IPS DF 19.7 (cell line): Measurements from ENCODE around the gene LIN54.
"Not testable (repeated sequence)": the region's sequence is repeated elsewhere in the genome, so short reads cannot be mapped to it uniquely, and the experiment has no call there.

Experiments used
- DNase-seq: peaks from one replicate; pipeline ENCODE4 v3.0.0-alpha.2; 2013; ENCODE audit warnings: low read depth, low spot score

LIN54 gene

DNA sequence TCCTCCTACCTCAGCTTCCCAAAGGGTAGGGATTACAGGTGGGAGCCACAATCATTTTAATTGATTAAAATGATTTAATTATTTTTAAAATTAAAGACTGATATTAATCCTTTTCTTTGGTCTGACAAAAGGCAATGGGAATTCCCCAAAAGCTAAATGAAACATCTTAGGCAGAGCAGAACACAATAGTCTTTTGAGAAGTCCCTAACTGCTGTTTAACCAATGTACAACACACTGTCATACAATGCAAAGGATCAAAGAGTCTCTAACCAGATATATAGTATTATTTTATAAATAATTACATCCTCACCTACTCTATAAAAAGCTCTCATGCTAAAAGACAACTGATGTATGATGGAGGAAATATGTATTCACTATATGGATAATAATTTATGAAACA, 63.1 kb downstream of the LIN54 start:
- DNase-seq, result no peak

DNA sequence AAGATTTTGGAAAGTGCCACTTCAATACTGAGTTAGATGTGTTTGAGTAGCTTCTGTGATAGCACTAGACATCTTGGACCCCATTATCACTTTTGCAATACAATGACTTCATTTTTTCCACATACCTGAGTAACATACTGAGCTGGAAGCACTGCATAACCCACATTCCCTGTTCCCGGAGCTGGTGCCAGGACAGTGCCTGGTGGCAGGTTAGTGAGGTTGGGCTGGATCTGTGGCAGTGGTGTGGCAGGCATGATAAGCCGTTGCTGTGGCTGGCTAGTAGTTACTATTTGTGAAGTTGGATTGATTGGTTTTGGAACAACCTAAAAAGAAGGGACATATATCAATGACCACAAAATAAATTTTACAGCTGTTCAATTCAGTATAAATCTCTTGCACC, 71.2 kb downstream of the LIN54 start:
- DNase-seq, result no peak

DNA sequence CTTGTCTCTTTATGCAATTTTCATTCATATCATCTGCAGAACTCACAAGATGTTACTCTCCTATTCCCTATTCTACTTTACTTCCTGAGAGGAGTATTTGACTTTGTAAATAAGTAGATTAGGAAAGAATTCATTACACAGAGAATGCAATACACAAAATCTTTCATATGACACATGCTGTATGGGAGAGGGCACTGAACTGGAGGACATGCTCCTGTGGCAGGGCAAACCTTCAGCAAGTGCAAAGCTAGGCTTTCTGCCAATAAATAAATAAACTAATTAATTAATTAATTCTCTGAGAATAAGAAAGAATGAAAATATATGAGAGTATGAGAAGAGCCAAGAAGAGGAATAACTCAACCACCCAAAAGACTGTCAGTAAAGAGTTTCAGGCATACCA, 76.2 kb downstream of the LIN54 start:
- no peak for DNase-seq

DNA sequence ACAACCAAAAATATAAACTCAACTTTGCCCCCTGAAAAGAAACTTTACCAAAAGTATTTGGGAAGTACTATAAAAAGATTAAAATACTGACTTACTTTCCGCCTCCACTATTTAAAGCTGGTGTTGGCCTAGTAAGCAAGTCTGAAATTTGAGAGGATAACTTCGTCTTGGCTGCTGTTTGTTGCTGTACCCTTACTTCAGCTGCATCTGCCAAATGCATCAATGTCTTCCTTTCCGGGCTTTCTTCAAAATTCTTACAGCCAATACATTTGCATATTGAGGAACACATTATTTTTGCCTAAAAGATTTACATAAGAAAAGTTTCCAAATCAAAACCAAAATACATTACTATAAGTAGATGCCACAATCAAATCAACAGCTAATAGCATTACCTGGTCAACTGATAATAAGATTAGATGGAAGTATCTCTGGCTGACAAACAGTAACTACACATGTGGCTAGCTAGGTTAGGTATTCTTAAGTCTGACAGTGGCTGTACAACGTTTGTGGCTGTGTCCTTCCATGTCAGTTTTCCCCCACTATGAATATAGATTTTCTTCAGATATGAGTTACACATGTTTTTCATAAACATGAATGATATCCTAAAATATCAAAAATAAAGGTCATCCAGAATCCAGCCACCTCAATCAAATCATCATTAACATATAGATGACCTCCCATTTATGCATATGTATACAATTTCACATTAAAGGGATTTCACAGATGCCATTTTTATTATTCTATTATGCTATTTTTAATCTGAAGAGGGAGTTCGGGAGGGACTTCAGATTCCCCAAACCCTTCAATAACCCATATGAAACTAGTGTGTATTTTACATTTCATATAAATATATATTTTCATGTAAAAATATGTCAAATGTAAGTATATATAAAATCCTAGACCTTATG, 79.5 kb downstream of the LIN54 start:
- no peak for DNase-seq

DNA sequence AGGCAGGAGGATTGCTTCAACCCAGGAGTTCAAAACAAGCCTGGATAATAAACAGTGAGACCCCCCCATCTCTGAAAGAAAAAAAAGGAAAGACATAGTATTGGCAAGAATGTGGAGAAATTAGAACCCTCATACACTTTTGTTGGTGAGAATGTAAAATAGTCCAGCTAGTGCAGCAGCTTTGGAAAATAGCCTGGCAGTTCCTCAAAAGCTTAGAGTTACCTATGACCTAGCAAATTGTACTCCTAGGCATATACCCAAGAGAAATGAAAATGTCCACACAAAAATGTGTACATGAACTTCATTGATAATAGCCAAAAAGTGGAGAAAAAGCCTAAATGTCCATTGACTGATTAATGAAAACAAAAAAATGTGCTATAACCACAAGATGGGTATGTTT, 88.8 kb downstream of the LIN54 start:
- DNase-seq, result no peak

DNA sequence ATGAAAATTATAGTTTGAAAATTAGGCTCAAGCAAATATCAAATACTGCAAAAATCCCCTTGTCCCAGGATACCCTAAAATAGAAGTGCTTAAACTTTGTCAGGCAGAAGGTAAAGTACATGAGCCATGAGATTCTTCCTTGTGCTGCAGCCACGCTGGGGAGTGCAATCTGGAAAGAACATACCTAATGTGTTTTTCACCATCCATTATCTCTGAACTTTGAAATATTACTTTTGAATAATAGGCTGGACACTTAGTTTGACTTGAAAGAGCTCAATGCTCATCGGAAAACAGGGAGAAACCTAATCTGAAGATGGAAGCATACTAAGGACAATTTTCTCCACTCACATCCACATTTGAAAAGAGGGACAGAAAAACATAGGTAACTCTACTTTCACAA, 91.2 kb downstream of the LIN54 start:
- DNase-seq, result no peak

DNA sequence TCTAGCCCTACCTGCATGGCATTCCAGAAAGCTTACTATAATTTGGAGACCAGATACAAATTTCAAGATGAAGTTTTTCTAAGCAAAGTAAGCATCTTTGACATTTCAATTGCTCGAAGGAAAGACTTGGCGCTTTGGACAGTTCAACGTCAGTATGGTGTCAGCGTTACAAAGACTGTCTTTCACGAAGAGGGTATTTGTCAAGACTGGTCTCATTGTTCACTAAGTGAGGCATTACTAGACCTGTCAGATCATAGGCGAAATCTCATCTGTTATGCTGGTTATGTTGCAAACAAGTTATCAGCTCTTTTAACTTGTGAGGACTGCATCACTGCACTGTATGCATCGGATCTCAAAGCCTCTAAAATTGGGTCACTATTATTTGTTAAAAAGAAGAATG, 92.5 kb downstream of the LIN54 start:
- DNase-seq, result no peak

DNA sequence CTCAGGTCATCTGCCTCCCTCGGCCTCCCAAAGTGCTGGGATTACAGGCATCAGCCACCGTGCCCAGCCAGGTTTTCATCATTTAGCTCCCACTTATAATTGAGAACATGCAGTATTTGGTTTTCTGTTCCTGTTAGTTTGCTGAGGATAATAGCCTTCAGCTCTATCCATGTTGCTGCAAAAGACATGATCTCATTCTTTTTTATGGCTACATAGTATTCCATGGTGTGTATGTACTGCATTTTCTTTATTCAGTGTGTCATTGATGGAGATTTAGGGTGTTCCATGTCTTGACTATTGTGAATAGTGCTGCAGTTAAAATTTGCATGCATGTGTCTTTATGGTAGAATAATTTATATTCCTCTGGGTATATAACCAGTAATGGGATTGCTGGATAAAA, 96.7 kb downstream of the LIN54 start:
- not testable (repeated sequence) for DNase-seq

DNA sequence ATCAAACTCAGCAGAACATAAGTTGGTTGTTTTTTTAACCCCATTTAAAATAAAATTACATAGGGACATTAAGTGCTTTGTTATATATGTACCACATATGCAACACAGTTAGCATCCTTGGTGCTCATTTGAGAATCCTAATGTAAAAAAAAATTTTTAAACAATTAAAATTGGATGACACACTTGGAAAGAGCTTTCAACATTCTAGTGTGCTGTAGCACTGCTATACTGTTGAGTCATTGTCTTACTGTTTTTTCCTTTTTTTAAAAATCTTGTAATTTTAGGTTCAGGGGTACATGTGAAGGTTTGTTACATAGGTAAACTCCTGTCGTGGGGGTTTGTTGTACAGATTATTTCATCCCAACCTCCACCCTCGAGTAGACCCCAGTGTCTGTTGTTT, 97.3 kb downstream of the LIN54 start:
- no peak for DNase-seq

DNA sequence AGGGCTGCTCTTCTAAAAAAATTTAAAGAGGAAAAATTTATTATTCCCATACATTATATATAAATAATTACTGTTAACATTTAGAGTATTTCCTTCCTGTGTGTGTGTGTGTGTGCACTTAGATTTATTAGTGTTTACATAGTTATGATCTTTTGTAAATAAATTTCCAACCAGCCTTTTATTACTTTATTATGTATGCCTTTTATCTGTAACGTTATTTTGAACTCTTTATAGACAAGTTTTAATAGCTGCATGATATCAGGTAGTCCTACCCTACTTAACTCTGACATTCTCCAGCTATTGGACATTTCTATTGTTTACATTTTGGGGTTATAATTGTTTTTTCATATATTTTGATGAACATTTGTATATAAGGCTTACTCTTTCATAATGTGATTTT, 101.3 kb downstream of the LIN54 start:
- no peak for DNase-seq

DNA sequence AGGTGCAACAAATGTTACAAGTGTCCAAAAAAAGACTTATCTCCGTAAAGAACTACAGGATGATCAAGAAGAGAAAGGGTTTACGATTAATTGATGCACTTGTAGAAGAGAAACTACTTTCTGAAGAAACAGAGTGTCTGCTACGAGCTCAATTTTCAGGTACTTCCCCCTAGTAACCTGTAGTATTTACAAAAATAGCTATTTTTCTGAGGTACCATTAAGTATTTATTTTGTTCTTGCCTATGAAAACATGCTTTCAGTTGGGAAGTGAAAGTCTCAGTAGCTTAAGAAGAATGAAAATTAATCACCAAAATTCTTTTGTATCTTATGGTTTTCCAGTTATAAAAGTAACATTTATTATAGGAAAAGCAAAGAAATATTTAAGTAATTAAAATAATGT, 104.2 kb downstream of the LIN54 start:
- no peak for DNase-seq

DNA sequence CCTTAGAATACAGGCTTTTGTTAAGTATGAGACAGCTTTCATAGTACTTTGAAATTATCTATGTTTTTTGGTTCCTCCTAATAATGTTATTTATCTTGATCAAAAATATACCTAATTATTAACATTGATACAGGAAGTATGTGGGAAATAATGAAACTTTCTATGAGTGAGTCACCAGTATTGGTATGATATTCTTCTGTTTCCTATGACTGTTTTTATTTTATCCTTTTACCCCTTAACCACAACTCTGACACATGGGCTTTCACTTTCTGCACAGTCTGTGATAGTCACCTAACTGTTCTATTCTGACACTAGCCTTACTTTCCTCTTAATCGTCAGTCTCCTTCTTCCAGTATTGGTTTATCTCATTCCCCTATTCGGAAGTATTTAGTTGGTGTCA, 105.4 kb downstream of the LIN54 start:
- DNase-seq, result no peak

DNA sequence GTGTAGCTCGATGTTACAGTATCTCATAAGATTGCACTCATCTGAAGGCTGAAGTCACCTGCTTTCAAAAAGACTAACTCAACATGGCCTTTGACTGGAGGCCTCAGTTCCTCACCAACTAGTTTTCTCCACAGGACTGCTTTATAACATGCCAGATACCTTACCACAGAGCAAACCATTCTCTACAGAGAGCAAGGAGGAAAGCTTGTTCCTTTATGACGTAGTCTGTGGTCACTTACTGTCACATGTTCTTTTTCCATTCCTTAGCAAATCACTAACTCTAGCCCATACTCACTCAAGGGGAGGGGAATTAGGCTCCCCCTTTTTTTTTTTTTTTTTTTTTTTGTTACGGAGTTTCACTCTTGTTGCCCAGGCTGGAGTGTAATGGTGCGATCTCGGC, 106.9 kb downstream of the LIN54 start:
- no peak for DNase-seq

DNA sequence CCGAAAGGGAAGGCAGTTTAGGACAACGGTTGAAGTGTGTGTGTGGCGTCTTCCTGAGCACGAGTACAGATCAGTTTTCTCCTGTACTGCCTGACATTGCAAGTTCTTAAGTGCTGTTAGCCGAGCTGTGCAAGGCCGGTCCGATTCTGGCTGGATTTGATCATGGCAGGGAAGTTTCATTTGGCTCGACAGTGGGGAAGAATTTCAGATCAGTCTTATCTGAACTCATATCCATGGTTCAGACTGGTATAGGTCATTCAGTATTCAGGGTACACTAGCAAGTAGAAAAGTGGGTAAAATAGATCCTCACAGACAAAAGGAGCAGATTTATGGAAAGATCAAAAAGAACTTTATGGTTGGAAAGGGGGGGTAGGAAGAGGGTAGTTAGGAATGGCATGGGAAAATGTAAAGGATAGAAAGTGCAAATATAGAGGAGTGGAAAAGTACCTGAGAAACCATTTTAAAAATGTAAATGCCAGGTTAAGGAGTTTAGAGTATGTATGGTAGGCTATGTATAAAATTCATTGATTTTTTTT, 109.4 kb downstream of the LIN54 start:
- DNase-seq, result no peak

DNA sequence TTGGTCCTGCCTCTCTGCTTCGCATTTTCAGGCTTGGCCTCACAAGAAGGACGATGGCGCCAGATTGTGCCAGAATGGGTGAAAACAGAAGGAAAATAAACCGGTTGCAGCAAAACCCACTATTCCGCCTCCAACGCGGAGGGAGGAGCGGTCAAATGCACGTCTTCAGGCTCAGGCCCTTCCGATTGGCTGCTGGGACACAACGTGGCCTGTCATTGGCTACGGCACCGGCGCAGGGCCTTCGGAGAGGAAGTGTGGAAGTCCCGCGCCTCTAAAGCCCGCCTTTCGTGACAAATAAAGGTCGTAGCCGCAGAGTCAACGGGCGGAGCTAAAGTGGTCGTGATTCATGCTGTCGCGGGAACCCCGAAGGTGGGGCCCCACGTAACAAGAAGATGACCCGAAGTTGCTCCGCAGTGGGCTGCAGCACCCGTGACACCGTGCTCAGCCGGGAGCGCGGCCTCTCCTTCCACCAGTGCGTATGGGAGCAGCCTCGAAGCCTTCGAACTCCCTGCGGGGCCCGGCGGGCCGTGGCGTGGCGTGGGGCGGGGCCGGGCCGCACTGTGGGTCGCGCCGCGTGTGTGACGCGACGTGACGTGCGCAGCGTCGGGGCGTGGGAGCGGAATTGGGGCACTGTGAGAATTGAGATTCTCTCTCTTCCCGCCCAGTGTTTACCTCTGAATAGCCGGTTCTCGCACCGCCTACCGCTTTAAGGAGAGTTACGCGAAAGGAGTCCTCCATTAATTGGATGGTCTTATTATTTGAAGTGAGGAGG, 110.0 kb downstream of the LIN54 start, which contains the start of gene THAP9:
TSS of gene THAP9 (plus strand) at position 325 of the 772 bp plus-strand sequence. CDS start at position 393, 68 bp downstream.
- peak; percentile 94 for DNase-seq

DNA sequence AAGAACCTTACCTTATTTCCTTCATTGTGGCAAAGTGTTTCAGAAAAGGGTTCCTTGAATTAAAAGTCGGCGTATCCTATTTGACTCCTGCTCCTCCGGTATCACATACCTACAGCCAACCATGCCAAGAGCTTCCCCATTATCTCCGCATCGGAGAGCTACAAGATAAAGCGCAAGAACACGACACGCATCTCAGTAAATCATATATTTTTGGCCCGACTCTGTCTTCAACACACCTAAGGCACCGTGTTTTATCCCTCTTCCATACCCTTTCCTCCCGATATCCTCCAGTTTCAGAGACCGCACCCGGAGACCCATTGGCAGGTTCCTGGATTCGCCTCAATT, 110.6 kb downstream of the LIN54 start:
- no peak for DNase-seq

DNA sequence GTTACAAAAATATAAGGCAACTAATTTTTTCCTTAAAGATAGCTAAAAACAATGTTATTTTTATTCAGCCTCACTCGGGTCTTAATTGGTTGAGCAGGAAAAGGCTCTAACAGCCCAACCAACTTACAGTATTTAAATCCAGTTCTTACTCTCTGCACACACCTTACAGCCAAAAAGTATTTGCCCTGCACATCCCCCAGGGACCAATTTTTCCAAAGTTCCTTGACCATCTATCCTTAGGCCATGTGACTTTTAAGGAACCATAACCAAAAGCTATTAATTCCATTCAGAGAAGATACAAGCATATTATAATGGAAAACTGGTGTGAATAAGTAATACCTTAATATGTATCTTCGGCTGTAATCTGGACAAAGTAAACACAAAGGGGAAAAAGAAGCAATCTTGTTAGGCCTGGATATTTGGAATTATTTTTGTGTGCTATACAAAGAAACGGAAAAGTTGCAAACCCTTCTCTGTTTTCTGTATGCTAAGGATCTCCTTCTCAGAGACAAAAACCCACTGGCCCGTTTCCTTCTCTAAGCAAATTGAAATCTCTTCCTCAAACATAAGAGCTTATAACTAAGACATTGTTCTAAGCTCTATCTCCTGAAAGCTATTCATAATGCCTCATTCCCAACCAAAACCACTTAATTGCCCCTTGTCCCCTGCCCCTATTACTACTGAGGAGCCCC, 111.1 kb downstream of the LIN54 start:
- DNase-seq, result no peak

DNA sequence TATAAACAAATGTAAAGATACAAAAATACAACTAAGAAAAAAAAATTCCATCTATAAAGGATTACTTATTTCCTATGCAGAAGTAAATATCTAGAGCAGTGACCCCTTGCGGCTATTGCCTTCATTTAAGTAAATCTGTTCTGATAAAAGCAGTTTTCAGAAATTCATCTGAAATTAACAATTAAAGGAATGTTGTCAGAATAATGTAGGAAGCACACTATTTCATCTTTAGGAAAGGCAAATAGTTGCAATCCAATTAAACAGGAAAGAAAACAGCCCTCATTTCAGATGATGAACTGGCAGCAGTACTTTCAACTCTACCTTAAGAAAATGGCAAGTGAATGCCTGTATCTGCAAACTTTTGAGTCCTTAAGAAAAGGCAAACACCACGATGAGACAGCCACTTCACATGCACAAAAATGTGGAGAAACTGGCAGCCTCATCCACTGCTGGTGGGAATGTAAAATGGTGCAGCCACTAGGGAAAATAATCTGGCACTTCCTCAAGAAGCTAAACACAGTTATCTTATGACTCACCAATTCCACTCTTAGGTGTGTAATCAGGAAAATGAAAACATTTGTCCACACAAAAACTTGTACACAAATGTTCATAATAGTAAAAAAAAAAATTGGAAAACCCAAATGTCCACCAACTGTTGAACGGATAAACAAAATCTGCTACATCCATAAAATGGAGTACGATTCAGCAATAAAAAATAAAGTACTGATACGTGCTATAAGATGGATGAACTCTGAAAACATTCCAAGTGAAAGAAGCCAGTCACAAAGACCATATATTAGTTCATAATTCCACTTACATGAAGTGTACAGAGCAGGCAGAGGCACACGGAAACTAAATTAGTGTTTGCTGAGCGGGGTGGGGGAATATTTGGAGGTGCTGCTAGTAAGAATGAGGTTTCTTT, 112.0 kb downstream of the LIN54 start:
- no peak for DNase-seq

DNA sequence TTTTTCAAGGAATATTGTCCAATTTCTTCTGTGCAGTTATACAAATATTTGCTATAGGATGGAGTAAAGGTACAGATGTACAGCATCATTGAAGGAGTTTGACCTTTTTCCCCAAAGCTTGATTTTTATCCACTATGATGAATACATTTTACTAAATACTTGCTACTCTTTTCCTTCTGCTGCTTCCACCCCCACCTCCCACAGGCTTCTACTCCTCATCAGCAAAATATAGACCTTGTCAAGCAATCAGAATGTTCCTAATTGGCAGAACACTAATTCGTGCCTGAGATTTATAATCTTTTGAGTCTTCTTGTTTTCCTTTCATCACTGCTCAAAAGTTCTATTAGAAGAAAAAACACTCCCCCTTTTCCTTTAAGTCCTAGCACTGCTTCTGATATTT, 113.9 kb downstream of the LIN54 start:
- no peak for DNase-seq

DNA sequence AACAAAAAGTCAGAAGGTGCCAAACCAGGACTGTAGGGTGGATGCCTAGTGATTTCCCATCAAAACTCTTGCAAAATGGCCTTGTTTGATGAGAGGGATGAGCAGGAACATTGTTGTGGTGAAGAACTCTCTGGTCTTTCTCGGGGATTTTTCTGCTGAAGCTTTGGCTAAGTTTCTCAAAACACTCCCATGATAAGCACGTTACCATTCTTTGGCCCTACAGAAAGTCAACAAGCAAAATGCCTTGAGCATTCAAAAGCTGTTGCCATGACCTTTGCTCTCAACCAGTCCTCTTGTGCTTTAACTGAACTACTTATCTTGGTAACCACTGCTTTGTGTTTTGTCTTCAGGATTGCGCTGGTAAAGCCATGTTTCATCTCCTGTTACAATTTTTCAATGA, 116.7 kb downstream of the LIN54 start:
- DNase-seq, result no peak

DNA sequence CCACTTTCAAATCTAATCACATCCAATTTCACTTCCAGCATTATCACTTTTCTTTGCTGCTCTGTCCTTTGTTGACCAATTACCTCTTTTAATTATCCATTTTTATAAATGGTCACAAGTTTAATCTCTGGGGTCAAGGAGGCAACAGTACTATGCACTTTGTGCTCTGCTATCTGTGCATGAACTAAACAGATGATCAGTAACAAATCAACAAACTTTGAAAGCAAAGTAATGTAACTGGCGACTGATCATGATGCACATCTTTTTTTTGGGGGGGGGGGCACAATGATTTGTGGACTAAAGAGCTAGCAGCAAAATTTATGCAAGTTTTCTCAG, 118.2 kb downstream of the LIN54 start:
- DNase-seq, result no peak
